Fibroblast of lung (primary cell): ENCODE data around the gene TSPYL4.

Experiments used
- EZH2 ChIP-seq: IDR thresholded peaks from 2 replicates; pipeline ENCODE4 v1.5.1; 2012; ENCODE audit warnings: low read length, control low read depth, mild to moderate bottlenecking; ENCODE audit errors: missing control alignments
- TF ChIP-seq, protein P1 (sequence below), 2 donors: IDR thresholded peaks in 1 of 2; conservative IDR thresholded peaks in 1 of 2; 1 replicate in 1 of 2; 2 replicates in 1 of 2; pipeline ENCODE4 v1.5.1; 2011 to 2012; ENCODE audit warnings: low read length in 2 of 2, control low read depth in 1 of 2, inconsistent platforms in 1 of 2, low read depth in 1 of 2, mild to moderate bottlenecking in 1 of 2

DNA sequence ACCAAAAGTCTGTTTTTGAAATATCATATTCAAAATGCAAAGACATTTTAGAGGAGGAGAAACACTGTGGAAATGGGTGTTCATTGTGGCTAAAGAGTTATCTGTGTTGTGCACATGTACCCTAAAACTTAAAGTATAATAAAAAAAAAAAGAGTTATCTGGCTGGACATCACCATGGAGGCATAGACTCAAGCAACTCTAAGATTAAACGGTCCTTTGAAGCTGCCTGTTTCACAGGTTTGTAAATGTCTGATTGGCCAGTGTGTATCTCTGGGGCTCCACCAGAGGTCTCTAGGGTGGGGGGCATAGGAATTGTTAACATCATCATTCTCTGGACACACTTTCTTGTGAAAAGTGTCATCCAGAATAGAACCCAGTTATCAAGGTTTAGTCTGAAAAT, 39.2 kb downstream of the TSPYL4 start:
- TF ChIP-seq, protein P1, sequence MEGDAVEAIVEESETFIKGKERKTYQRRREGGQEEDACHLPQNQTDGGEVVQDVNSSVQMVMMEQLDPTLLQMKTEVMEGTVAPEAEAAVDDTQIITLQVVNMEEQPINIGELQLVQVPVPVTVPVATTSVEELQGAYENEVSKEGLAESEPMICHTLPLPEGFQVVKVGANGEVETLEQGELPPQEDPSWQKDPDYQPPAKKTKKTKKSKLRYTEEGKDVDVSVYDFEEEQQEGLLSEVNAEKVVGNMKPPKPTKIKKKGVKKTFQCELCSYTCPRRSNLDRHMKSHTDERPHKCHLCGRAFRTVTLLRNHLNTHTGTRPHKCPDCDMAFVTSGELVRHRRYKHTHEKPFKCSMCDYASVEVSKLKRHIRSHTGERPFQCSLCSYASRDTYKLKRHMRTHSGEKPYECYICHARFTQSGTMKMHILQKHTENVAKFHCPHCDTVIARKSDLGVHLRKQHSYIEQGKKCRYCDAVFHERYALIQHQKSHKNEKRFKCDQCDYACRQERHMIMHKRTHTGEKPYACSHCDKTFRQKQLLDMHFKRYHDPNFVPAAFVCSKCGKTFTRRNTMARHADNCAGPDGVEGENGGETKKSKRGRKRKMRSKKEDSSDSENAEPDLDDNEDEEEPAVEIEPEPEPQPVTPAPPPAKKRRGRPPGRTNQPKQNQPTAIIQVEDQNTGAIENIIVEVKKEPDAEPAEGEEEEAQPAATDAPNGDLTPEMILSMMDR (conservative IDR thresholded peaks at IDR 0.05 in 1 of 2, IDR thresholded peaks at IDR 0.05 in 1 of 2; ENCODE audit: low read depth in 1 of 2, low read length in 2 of 2): no peak
- no peak for TF ChIP-seq EZH2
